SK-N-SH treated with all-trans-retinoic acid at 6 μM for 48 hours (cell line): ENCODE data around the gene DCLK1.

Source experiments
- ATAC-seq: fragments of 200-7000 bp; cut with Tn5 transposase; 3 replicates; pipeline ENCODE4 v1.9.1; 2020; ENCODE audit warnings: mild to moderate bottlenecking, moderate library complexity
- ARNTL ChIP-seq: fragments of 450-650 bp; formaldehyde crosslinking; IDR thresholded peaks from 2 replicates; pipeline ENCODE4 v1.5.0; 2020; ENCODE audit warnings: low read depth, mild to moderate bottlenecking, moderate library complexity, borderline replicate concordance
- BACH2 ChIP-seq: fragments of 250-450 bp; sonication (Bioruptor Pico); IDR thresholded peaks from 2 replicates; pipeline ENCODE4 v1.9.0; 2021; ENCODE audit warnings: mild to moderate bottlenecking, borderline replicate concordance
- CSDC2 ChIP-seq: fragments of 250-450 bp; sonication (Bioruptor Pico); IDR thresholded peaks from 2 replicates; pipeline ENCODE4 v1.5.0; 2020; ENCODE audit warnings: mild to moderate bottlenecking, moderate library complexity
- GLIS3 ChIP-seq: fragments of 250-450 bp; sonication (Bioruptor Pico); IDR thresholded peaks from 2 replicates; pipeline ENCODE4 v1.5.0; 2020; ENCODE audit warnings: mild to moderate bottlenecking, moderate library complexity
- ISL1 ChIP-seq: fragments of 250-450 bp; sonication (Bioruptor Pico); IDR thresholded peaks from 2 replicates; pipeline ENCODE4 v2.1.2; 2022; ENCODE audit warnings: mild to moderate bottlenecking, moderate library complexity
- OSR1 ChIP-seq: fragments of 250-450 bp; sonication (Bioruptor Pico); IDR thresholded peaks from 2 replicates; pipeline ENCODE4 v1.8.0; 2022; ENCODE audit warnings: moderate library complexity, mild to moderate bottlenecking, inconsistent platforms
- PPARA ChIP-seq: fragments of 250-450 bp; sonication (Bioruptor Pico); IDR thresholded peaks from 2 replicates; pipeline ENCODE4 v1.5.0; 2020; ENCODE audit warnings: mild to moderate bottlenecking, borderline replicate concordance
- RARB ChIP-seq: fragments of 250-450 bp; sonication (Bioruptor Pico); IDR thresholded peaks from 2 replicates; pipeline ENCODE4 v1.8.0; 2021; ENCODE audit warnings: mild to moderate bottlenecking, moderate library complexity
- SNAI2 ChIP-seq: fragments of 250-450 bp; sonication (Bioruptor Pico); IDR thresholded peaks from 2 replicates; pipeline ENCODE4 v1.5.0; 2020; ENCODE audit warnings: mild to moderate bottlenecking, moderate library complexity
- TCF4 ChIP-seq: fragments of 250-450 bp; sonication (Bioruptor Pico); IDR thresholded peaks from 2 replicates; pipeline ENCODE4 v1.8.0; 2021; ENCODE audit warnings: mild to moderate bottlenecking, moderate library complexity, borderline replicate concordance
- TOX ChIP-seq: fragments of 250-450 bp; sonication (Bioruptor Pico); IDR thresholded peaks from 2 replicates; pipeline ENCODE4 v1.8.0; 2021; ENCODE audit warnings: mild to moderate bottlenecking, moderate library complexity, borderline replicate concordance
- ZC3H10 ChIP-seq: fragments of 250-450 bp; sonication (Bioruptor Pico); IDR thresholded peaks from 2 replicates; pipeline ENCODE4 v1.5.1; 2021; ENCODE audit warnings: mild to moderate bottlenecking, moderate library complexity
- ZFP3 ChIP-seq: fragments of 250-450 bp; sonication (Bioruptor Pico); IDR thresholded peaks from 2 replicates; pipeline ENCODE4 v1.5.0; 2020; ENCODE audit warnings: mild to moderate bottlenecking, moderate library complexity
- ZFP30 ChIP-seq: fragments of 450-650 bp; formaldehyde crosslinking; IDR thresholded peaks from 2 replicates; pipeline ENCODE4 v1.5.0; 2022; ENCODE audit warnings: mild to moderate bottlenecking, moderate library complexity
- ZNF565 ChIP-seq: fragments of 450-650 bp; formaldehyde crosslinking; conservative IDR thresholded peaks from 2 replicates; pipeline ENCODE4 v1.5.0; 2020; ENCODE audit warnings: low read depth, mild to moderate bottlenecking, moderate library complexity
- ZNF70 ChIP-seq: fragments of 450-650 bp; formaldehyde crosslinking; IDR thresholded peaks from 2 replicates; pipeline ENCODE4 v1.5.0; 2020; ENCODE audit warnings: mild to moderate bottlenecking, moderate library complexity
- ZNF8 ChIP-seq: fragments of 450-650 bp; formaldehyde crosslinking; IDR thresholded peaks from 2 replicates; pipeline ENCODE4 v1.5.0; 2020; ENCODE audit warnings: mild to moderate bottlenecking, moderate library complexity
- TF ChIP-seq, protein P1 (sequence below): fragments of 250-450 bp; sonication (Bioruptor Pico); IDR thresholded peaks from 2 replicates; pipeline ENCODE4 v1.5.1; 2020; ENCODE audit warnings: low read depth, mild to moderate bottlenecking, moderate library complexity
- TF ChIP-seq, protein P2 (sequence below): fragments of 250-450 bp; sonication (Bioruptor Pico); IDR thresholded peaks from 2 replicates; pipeline ENCODE4 v1.5.1; 2021; ENCODE audit warnings: mild to moderate bottlenecking, moderate library complexity
- TF ChIP-seq, protein P3 (sequence below): fragments of 250-450 bp; sonication (Bioruptor Pico); IDR thresholded peaks from 2 replicates; pipeline ENCODE4 v1.8.0; 2020; ENCODE audit warnings: mild to moderate bottlenecking, moderate library complexity, borderline replicate concordance

DCLK1 gene

DNA sequence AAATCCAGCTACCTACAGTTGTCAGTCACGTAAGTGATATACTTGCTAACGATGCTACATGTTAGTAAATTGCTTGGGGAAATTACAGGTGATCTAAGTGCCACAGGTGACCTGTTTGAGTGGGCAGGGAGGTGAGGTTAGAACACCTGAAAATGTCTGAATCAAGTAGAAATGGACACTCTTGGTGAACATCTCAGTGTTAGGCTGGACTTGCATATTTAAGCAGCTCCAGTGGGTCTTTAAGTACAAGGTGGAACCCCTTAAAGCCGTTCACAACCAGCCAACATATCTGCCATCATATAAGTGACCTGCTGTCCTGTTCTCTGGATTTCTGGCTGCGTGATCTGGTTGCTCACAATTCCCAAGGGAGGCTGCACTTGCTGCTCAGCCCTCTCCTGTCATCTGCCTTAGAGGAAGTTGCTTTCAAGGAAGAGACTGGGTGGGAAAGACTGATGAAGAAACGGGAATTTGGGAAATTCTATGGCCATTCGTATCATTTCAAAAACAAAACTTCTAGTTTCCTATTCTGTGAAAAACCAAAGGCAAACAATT, 244.0 kb downstream of the DCLK1 start (continued):
- no peak for TF ChIP-seq ZNF70 (CRISPR knock-in tag)
- TF ChIP-seq ARNTL (CRISPR knock-in tag) = no peak
- no peak for TF ChIP-seq PPARA (CRISPR knock-in tag)
- TF ChIP-seq, all 23 proteins: peak for 0

DNA sequence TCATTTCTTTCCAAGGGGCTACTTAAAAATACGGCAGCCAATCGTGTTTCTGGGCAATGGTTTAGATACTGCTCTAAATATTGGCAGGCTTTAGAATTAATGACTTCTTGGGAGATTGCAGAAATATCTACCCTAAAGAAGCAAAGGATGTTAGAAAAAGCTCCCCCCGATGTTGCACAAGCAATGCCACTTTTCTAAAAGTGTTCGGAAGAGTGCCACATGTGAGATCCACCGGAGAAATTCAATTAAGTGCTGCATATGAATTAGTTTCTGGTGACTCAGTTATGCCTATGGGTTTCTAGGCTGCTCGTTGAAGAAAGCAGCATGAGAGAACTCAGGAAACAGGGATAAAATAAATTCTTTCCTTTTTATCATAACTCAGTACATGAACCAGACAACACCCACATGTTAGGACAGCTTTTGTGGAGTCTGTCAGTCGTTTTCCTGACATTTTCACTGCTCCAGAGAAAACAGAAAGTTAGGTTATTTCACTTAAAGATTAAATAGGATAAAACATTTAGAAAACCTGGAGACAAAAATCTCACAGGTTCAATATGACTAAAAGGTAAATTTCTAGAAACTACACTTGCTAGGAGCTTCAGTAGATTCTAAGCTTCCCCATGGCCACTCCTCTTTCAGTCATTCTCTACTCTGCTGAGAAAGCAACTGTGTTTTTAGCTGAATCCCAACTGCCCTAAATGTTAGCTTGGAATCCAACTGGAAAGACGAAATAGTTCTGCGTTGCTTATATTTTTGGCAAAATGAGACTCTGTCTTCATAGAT, 244.7 kb downstream of the DCLK1 start:
- peak; percentile 8; the same call in 1 of the 3 replicates for ATAC-seq

DNA sequence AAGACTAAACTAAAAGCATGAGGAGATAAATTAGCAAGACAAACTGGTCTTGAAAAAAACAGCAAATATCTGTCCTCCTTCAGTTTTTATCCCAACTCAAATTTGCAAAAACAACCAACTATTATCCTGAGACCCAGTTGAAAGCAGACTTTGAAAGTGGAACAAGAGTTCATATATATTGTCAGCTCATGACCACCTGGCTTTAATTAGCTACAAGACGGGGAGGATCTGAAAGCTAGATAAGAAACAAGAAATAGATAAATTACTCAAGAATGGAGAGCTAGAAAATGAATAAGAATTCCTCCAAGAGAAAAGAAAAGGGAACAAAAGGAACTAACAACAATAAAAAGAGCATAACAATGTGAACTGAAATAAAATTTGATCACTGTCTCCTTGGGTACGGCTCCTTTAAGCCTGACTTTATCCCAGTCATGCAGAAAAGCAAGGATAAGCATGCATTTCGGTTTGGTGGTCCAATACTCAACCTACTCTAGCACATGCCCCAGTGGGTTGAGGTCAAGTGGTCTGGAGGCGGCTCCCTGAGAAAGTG, 246.9 kb downstream of the DCLK1 start:
- peak; percentile 31; the same call in 1 of the 3 replicates for ATAC-seq
- TF ChIP-seq ISL1 (CRISPR knock-in tag) (0 out of 2 replicates have a peak, but pooled peaks have one; percentile 23), TOX (CRISPR knock-in tag) (no peak), ZFP30 (CRISPR knock-in tag) (no peak)

More for the DNA sequence above, 244.7 kb downstream of the DCLK1 start:
- no peak for TF ChIP-seq CSDC2
- TF ChIP-seq TOX (CRISPR knock-in tag) = no peak
- TF ChIP-seq ZC3H10 = no peak
- no peak for TF ChIP-seq ZNF70 (CRISPR knock-in tag)

DNA sequence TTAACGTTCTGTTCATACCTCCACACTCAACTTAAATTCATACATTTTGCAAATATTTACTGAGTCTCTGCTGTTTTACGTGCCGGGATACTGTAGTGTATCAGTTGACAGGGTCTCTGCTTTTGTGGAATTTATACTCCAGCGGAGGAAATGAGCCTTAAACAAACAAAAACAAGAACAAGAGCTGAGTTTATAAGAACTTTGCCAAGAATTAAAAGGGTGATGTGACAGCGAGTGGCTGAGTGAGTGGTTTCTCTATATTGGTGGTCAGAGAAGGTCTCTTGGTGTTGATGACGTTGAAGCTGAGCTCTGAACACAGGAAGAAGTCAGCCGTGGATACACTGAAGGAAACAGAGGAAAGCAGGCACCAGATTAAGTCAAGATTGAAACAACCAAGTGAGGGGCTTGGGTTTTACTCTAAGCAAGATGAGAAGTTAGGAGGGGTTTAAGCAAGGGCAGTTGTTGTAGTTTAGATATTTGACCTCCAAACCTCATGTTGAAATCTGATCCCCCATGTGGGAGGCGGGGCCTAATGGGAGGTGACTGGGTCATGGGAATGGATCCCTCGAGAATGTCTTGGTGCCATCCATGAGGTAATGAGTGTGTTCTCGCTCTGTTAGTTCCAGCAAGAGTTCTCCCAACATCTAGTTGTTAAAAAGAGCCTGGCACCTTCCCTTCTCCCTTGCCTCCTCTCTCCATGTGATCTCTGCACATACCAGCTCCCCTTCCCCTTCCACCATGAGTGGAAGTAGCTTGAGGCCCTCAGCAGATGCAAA, 248.3 kb downstream of the DCLK1 start:
- ATAC-seq = no peak
- TF ChIP-seq ARNTL (CRISPR knock-in tag) (no peak), ZFP3 (CRISPR knock-in tag) (no peak), ZNF70 (CRISPR knock-in tag) (no peak), TCF4 (CRISPR knock-in tag) (no peak), ZNF565 (CRISPR knock-in tag) (no peak), RARB (CRISPR knock-in tag) (no peak), GLIS3 (CRISPR knock-in tag) (no peak), ZNF8 (CRISPR knock-in tag) (no peak), PPARA (CRISPR knock-in tag) (no peak), OSR1 (no peak), BACH2 (no peak)
- TF ChIP-seq, protein P1, sequence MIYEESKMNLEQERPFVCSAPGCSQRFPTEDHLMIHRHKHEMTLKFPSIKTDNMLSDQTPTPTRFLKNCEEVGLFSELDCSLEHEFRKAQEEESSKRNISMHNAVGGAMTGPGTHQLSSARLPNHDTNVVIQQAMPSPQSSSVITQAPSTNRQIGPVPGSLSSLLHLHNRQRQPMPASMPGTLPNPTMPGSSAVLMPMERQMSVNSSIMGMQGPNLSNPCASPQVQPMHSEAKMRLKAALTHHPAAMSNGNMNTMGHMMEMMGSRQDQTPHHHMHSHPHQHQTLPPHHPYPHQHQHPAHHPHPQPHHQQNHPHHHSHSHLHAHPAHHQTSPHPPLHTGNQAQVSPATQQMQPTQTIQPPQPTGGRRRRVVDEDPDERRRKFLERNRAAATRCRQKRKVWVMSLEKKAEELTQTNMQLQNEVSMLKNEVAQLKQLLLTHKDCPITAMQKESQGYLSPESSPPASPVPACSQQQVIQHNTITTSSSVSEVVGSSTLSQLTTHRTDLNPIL (CRISPR knock-in tag) = no peak
- TF ChIP-seq, protein P2, sequence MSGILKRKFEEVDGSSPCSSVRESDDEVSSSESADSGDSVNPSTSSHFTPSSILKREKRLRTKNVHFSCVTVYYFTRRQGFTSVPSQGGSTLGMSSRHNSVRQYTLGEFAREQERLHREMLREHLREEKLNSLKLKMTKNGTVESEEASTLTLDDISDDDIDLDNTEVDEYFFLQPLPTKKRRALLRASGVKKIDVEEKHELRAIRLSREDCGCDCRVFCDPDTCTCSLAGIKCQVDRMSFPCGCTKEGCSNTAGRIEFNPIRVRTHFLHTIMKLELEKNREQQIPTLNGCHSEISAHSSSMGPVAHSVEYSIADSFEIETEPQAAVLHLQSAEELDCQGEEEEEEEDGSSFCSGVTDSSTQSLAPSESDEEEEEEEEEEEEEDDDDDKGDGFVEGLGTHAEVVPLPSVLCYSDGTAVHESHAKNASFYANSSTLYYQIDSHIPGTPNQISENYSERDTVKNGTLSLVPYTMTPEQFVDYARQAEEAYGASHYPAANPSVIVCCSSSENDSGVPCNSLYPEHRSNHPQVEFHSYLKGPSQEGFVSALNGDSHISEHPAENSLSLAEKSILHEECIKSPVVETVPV (CRISPR knock-in tag) = no peak

DNA sequence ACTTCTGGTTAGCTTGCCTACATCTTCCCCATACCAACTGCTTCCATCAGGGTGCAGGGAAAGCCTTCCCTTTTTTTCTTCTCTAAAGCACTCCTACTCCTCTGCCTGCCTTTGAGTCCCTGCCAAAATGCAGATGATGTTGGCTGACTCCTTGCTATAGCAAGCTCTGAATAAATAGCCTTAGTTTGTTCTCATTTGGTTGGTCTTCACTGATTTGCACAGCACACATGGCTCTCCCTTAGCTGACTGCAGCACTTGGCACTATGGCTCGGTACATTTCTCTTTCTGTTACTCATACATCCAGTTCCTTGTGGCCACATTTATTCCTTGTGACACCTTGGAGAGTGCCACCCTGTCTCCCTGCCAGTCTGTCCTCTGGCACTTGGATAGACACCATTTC, 249.8 kb downstream of the DCLK1 start:
- ATAC-seq = no peak
- TF ChIP-seq ISL1 (CRISPR knock-in tag) (no peak), ZNF565 (CRISPR knock-in tag) (no peak), OSR1 (no peak), GLIS3 (CRISPR knock-in tag) (no peak), BACH2 (no peak), PPARA (CRISPR knock-in tag) (no peak), ARNTL (CRISPR knock-in tag) (no peak), SNAI2 (CRISPR knock-in tag) (no peak), TCF4 (CRISPR knock-in tag) (no peak), ZNF70 (CRISPR knock-in tag) (no peak), ZFP30 (CRISPR knock-in tag) (no peak), RARB (CRISPR knock-in tag) (no peak), ZFP3 (CRISPR knock-in tag) (no peak), TOX (CRISPR knock-in tag) (no peak), ZNF8 (CRISPR knock-in tag) (no peak), ZC3H10 (no peak)
- TF ChIP-seq, protein P3, sequence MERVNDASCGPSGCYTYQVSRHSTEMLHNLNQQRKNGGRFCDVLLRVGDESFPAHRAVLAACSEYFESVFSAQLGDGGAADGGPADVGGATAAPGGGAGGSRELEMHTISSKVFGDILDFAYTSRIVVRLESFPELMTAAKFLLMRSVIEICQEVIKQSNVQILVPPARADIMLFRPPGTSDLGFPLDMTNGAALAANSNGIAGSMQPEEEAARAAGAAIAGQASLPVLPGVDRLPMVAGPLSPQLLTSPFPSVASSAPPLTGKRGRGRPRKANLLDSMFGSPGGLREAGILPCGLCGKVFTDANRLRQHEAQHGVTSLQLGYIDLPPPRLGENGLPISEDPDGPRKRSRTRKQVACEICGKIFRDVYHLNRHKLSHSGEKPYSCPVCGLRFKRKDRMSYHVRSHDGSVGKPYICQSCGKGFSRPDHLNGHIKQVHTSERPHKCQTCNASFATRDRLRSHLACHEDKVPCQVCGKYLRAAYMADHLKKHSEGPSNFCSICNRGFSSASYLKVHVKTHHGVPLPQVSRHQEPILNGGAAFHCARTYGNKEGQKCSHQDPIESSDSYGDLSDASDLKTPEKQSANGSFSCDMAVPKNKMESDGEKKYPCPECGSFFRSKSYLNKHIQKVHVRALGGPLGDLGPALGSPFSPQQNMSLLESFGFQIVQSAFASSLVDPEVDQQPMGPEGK (CRISPR knock-in tag) = no peak
- TF ChIP-seq, protein P1 (CRISPR knock-in tag) = no peak
- TF ChIP-seq, protein P2 (CRISPR knock-in tag) = no peak
